GM19452 (cell line): ENCODE results near the gene TSPAN13.

Experiments
- ATAC-seq: cut with Tn5 transposase; IDR thresholded peaks from one replicate; pipeline ENCODE4 v1.9.1; 2021; ENCODE audit not compliant: unreplicated experiment

Gene TSPAN13

GRCh38 chr7:16753102-16753931, at the start of gene TSPAN13:
Gene TSPAN13, plus strand, starts transcription at chr7:16753755. Its CDS starts 213 bp downstream, at chr7:16753968.
- peak; percentile 58 for ATAC-seq

- ATAC-seq = no peak
Observed at GRCh38 chr7:16708511-16708910, 45.0 kb upstream of the TSPAN13 start.

GRCh38 chr7:16708980-16709379, 44.6 kb upstream of the TSPAN13 start:
- ATAC-seq = no peak

GRCh38 chr7:16710651-16711050, 42.9 kb upstream of the TSPAN13 start:
- no peak for ATAC-seq

- no peak for ATAC-seq
Observed at GRCh38 chr7:16711730-16712129, 41.8 kb upstream of the TSPAN13 start.

- no peak for ATAC-seq
Observed at GRCh38 chr7:16712916-16713315, 40.6 kb upstream of the TSPAN13 start.

- ATAC-seq = no peak
Observed at GRCh38 chr7:16715928-16716327, 37.6 kb upstream of the TSPAN13 start.

GRCh38 chr7:16718111-16718656, 35.4 kb upstream of the TSPAN13 start:
- no peak for ATAC-seq

GRCh38 chr7:16719699-16720098, 33.9 kb upstream of the TSPAN13 start:
- ATAC-seq = no peak

- ATAC-seq = no peak
Observed at GRCh38 chr7:16721541-16721940, 32.0 kb upstream of the TSPAN13 start.

GRCh38 chr7:16724344-16724743, 29.2 kb upstream of the TSPAN13 start:
- no peak for ATAC-seq

GRCh38 chr7:16726189-16726588, 27.4 kb upstream of the TSPAN13 start:
- no peak for ATAC-seq

- no peak for ATAC-seq
Observed at GRCh38 chr7:16727736-16728135, 25.8 kb upstream of the TSPAN13 start.

- ATAC-seq = no peak
Observed at GRCh38 chr7:16728811-16729210, 24.7 kb upstream of the TSPAN13 start.

GRCh38 chr7:16729541-16729940, 24.0 kb upstream of the TSPAN13 start:
- ATAC-seq = no peak

- ATAC-seq = no peak
Observed at GRCh38 chr7:16730937-16731336, 22.6 kb upstream of the TSPAN13 start.

- no peak for ATAC-seq
Observed at GRCh38 chr7:16732828-16733227, 20.7 kb upstream of the TSPAN13 start.

- no peak for ATAC-seq
Observed at GRCh38 chr7:16734148-16734726, 19.3 kb upstream of the TSPAN13 start.

- ATAC-seq = no peak
Observed at GRCh38 chr7:16735020-16735419, 18.5 kb upstream of the TSPAN13 start.

- no peak for ATAC-seq
Observed at GRCh38 chr7:16738011-16738688, 15.4 kb upstream of the TSPAN13 start.

- no peak for ATAC-seq
Observed at GRCh38 chr7:16739863-16740622, 13.5 kb upstream of the TSPAN13 start.
